DMS 273 (cell line): Measurements from ENCODE around the gene ELAPOR2.
"Not testable (repeated sequence)": the region's sequence is repeated elsewhere in the genome, so short reads cannot be mapped to it uniquely, and the experiment has no call there.

Source experiments
- DNase-seq: peaks from one replicate; lab custom pipeline; 2025; ENCODE audit not compliant: unreplicated experiment; lab: John Stamatoyannopoulos, UW

ELAPOR2 gene

DNA sequence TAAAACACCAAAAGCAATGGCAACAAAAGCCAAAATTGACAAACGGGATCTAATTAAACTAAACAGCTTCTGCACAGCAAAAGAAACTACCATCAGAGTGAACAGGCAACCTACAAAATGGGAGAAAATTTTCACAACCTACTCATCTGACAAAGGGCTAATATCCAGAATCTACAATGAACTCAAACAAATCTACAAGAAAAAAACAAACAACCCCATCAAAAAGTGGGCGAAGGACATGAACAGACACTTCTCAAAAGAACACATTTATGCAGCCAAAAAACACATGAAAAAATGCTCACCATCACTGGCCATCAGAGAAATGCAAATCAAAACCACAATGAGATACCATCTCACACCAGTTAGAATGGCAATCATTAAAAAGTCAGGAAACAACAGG, 14.7 kb downstream of the ELAPOR2 start:
- not testable (repeated sequence) for DNase-seq

DNA sequence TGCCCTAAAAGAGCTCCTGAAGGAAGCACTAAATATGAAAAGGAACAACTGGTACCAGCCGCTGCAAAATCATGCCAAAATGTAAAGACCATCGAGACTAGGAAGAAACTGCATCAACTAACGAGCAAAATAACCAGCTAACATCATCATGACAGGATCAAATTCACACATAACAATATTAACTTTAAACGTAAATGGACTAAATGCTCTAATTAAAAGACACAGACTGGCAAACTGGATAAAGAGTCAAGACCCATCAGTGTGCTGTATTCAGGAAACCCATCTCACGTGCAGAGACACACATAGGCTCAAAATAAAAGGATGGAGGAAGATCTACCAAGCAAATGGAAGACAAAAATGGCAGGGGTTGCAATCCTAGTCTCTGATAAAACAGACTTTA, 17.9 kb downstream of the ELAPOR2 start:
- not testable (repeated sequence) for DNase-seq

DNA sequence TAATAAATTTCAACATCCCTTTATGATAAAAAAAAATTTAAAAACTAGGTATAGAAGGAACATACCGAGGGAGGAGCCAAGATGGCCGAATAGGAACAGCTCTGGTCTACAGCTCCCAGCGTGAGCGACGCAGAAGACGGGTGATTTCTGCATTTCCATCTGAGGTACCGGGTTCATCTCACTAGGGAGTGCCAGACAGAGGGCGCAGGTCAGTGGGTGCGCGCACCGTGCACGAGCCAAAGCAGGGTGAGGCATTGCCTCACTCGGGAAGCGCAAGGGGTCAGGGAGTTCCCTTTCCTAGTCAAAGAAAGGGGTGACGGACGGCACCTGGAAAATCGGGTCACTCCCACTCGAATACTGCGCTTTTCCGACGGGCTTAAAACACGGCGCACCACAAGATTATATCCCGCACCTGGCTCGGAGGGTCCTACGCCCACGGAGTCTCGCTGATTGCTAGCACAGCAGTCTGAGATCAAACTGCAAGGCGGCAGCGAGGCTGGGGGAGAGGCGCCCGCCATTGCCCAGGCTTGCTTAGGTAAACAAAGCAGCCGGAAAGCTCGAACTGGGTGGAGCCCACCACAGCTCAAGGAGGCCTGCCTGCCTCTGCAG, 19.7 kb downstream of the ELAPOR2 start:
- peak; percentile 45 for DNase-seq

DNA sequence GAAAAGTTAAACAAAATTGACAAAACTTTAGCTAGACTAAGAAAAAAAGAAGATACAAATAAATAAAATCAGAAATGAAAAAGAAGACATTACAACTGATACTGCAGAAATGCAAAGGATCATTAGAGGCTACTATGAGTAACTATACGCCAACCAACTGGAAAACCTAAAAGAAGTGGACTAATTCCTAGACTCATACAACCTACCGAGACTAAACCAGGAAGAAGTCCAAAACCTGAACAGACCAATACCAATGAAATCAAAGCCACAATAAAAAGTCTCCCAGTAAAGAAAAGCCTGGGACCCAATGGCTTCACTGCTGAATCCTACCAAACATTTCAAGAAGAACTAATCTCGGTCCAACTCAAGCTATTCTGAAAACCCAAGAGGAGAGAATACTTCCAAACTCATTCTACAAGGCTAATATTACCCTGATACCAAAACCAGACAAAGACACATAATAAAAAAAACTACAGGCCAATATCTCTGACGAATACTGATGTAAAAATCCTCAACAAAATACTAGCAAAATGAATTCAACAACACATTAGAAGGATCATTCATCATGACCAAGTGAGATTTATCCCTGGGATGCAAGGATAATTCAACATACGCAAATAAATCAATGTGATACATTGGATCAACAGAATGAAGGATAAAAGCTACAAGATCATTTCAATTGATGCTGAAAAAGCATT, 20.3 kb downstream of the ELAPOR2 start:
- peak; percentile 36 for DNase-seq

DNA sequence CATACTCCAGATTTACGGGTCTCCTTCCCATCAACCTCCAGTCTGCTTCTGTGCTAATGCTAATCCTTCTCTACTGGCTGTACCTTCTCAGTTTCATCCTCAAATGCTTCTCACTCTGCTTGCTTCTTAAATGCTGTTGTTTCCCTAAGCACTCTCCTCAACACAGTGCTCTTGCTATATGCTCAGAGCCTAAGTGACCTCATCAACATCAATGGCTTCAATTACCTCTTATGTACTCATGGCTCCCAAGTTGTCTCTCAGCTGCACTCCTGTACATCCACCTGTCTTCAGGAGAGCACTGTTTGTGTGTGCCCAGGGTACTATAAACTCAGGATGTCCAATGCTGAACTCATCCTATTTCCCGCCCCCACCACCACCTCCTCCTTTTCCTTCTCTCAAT, 22.5 kb downstream of the ELAPOR2 start:
- DNase-seq = no peak

DNA sequence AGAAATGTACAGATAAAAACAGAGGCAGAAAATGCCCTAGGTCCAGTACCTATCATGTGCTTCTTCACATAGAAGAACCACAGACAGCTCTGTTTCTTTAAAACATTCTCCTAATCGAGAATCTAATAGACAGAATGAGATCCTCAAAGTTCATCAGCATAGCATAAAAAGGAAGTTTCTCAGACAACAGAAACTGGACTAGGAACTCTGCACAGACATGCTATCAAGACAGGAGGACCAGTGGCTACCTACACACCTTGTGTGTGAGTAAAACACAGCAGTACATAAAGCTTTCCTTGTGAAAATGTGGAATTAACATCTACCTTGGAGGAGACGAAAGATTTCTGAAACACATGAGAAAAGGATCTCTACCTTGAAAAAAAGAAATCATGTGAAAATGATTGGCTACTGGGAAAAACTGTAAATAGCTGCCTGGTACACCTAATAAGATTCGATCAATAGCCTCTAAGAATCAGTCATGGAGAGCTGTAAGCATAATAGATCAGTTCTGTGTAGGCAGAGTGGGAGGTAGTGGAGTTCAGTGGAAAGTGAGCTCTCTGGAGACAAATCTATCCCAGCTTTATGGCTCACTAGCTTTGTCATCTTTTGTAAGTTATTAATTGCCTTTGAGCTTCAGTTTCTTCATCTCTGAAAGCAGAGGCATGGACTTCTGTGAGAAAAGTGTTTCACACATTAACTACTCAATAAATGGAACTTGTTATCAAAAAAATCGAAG, 26.7 kb downstream of the ELAPOR2 start:
- no peak for DNase-seq

DNA sequence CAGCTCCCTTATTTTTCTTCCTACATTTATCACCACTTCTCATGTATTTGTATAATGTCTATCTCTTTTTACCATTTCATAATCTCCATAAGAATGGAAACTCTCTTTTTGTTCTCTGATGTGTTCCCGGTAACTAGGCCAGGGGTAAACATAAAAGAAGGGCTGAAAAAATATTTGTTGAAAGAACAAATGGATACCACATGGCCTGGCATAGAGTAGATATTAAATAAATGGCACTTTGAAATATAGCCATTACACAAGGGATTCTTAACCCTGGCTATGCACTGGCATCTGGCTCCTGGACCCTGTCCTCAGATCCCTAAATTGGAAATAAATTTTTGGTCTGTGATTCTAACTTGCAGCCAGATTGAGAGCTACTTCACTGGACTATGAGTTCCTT, 30.4 kb downstream of the ELAPOR2 start:
- DNase-seq = no peak

DNA sequence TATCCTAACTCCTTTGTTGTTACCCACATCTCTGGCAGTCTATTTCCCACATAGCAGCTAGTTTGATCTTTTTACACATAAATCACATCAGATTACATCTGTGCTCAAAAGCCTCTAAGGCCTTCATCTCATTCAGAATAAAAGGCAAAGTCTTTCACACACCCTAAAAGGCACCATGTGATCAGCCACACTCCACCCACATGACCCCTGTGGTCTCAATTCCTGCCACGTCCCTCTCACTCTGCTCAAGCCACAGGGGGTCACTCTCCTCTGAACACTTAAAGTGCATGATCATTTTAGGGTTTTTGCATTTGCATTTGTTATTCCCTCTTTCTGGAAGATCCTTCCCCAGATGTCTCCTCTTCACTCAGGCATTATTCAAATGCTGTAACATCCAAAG, 30.8 kb downstream of the ELAPOR2 start:
- peak; percentile 34 for DNase-seq

DNA sequence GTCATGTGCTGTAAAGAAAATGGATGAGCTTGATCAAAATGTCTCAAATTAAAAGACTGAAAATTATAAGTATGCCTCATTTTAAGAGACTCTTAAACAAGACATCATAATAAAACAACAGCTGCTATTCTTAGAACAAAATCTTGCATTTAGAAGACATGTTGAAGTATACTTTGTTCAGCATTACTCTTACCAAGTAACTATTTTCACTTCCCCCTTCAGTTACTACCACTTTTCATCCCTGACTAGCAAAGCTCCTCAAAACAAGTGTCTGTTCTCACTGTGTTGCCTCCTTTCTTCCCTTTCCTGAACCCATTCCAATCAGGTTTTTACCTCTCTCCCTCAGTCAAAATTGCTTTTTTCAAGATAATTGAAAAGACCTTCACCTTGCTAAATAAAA, 31.6 kb downstream of the ELAPOR2 start:
- no peak for DNase-seq

DNA sequence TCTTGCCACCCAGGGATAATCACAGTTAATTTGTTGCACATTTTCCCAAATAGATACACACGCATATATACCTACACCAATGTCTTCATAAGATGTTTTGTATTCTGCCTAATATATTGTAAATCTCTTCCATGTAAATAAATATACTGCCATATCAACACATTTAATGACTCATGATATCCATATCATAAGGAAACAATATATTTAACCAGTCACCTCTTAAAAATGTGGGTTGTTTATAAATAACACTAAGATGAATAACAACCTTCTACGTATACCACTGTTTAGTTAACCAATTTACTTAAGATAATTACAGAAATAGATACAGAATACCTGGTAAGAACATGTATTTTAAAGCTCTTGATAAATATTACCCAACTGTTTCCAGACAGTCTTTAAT, 38.2 kb downstream of the ELAPOR2 start:
- DNase-seq = no peak

DNA sequence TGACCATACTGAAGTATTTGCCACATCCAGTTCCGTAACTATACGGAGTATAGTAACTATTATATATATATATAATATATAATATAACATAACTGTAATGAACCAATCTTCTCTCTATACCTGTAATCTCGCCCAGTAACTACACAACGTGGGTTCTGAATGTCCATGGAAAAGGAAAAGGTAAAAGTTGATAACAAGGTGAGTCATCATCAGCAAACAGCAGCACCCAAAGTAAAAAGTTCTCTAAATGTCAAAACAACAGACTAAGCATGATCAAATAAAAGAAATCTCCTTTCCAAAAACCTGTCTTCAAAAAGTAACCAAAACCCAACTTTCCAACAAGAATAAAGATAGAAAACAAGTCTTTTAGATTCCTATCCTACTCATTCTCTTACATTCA, 42.8 kb downstream of the ELAPOR2 start:
- no peak for DNase-seq

DNA sequence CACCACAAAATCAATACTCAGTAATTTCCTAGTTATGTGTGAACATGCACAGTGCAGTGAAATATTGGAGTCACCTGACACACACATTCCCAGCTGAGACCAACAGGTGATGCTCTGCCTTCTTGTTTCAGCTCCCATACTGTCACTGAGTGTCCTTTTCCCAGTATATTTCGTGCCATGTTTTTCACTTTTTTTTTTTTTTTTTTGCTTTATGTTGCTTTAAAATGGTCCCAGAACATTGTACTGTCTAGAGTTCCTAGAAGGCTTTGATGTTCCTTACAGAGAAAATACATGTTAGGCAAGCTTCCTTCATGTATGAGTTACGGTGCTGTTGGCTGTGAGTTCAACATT, 45.6 kb downstream of the ELAPOR2 start:
- DNase-seq = no peak

DNA sequence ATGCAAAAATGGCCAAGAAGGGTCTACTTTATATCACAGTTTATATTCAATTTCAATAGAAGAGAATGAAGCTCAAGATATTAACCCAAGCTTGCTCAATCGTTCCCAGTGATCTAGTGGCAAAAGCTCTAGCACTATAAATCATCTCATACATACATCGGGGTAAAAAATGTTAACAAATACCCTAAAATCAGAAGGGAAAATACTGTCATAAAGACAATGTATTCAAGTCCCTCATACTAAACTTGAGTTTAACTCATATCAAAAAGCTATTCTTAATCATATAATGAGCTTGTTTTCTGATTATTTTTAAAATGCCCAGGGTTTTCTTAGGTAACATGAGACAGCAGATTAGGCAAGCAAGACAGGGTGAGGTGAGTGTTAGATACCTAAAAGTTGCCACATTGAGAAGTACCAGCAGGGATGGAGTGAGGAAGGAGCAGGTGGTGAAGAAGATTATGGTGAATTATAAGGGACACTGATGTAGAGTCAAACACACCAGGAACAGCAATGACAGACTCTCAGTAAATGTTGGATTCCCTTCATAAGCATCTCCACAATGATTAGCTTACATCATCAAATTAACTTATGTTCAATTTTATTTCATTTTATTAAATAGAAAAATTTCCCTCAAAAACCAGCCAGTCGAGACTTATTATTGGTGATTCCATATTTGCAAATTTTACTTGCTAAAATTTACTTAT, 46.2 kb downstream of the ELAPOR2 start:
- DNase-seq = no peak
